ENCODE results near the gene ANKDD1A. TPM values are rescaled to one million over a fixed set of nuclear protein-coding genes. Genes with fewer than 3 reads are reported as not detected.

Gene ANKDD1A
- total RNA-seq, result 1.5 and 2.0 TPM in 2 replicates

DNA sequence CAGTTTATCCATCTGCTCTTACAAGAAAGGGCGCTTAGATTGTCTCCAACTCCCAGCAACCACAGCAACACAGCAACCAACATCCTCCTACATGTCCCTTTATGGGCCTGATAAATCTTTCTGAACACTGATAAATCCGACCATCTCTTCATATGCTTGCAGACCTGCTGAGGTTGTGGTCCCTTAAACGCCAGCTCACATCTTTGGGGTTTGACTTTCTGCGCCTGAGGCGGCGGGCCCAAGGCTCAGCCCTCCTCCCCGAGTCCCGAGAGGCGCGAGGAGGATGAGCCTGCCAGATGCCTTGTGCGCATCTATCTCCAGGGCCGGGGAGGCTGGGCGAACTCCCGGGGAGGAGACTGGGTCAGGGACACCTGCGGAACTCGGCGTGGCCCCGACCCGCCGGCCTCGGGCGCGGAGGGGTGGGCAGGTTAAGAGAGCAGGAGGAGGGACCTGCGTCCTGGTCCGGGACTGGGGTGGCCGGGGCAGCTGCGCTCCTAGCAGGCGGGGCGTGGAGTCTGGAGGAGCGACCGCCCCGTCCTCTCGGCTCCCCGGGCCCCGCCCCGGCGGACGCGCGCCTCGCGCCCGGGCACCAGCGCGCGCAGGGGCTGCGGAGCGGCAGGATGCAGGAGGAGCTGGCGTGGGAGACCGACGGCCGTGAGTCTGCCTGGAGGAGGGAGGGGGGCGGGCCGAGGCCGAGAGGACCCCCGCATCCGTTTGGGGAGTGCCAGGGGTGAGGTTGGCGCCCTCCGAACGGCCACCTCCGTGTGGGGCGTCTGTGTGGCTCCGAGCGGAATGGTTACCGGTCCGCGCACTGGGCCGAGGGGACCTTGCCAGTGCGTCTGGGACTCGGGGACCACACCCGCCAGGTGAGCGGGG, at the start of gene ANKDD1A:
TSS of gene ANKDD1A (plus strand) at position 592 of the 876 bp plus-strand sequence. CDS start at position 621, 29 bp downstream.

DNA sequence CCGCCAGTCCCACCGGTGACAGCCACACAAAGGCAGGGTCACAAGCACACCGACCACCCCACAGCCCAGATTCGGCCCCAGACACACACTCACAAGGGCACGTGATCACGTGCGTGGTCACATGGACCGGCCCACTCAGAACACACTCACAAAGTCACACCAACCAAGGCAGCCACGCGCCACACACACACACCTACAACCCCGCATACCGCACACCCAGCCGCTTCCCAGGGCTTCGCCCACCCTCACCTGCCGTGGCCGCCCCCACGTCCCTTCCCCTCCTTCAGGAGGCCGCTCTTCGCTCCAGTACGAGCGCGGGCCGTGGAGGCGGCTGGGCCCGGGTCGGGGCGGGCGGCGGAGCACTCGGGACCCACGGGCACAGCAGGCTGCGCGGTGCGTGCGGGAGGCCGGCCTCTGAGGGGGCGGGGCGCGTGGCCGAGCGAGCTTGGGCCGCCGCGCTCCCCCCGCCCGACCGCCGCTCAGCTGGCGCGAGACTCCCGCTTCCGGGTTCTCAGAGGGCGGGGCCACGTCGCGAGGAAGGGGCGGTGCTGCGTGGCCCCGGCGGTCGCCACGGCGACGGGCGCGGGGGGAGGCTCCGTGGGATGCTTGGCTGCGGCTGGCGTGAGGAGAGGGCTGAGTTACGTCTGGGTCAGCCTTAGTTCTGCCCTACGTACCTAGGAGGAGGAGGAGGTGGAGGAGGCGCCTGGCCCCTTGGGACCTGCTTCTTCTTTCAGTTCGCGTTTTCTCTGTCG, 77.9 kb downstream of the ANKDD1A start, which contains the start of gene SPG21:
TSS of gene SPG21 (minus strand) at position 499 of the 752 bp plus-strand sequence. CDS start 6,345 bp downstream, outside the sequence.

Other genes with a start within 250 kb of the ANKDD1A start
- gene RBPMS2, start 136.3 kb upstream of the ANKDD1A start, total RNA-seq, result 0.13 and 0.65 TPM in 2 replicates
- gene PIF1, start 86.3 kb upstream of the ANKDD1A start, total RNA-seq, result 19.4 and 24.7 TPM in 2 replicates
- gene PLEKHO2, start 70.0 kb upstream of the ANKDD1A start, total RNA-seq, result 17.3 and 24.8 TPM in 2 replicates
- 81.4 and 85.4 TPM in 2 replicates for gene SPG21, start 78.0 kb downstream of the ANKDD1A start, total RNA-seq
- gene MTFMT, start 117.7 kb downstream of the ANKDD1A start, total RNA-seq, result 23.9 and 30.0 TPM in 2 replicates
- gene SLC51B, start 133.5 kb downstream of the ANKDD1A start, total RNA-seq, result not detected in 2 replicates
- not detected in 2 replicates for gene RASL12, start 156.1 kb downstream of the ANKDD1A start, total RNA-seq
- gene KBTBD13, start 164.8 kb downstream of the ANKDD1A start, total RNA-seq, result not detected in 2 replicates
- gene UBAP1L, start 203.3 kb downstream of the ANKDD1A start, total RNA-seq, result 1.9 and 2.2 TPM in 2 replicates
- 21.8 and 27.4 TPM in 2 replicates for gene PDCD7, start 221.9 kb downstream of the ANKDD1A start, total RNA-seq

Measured in thoracic aorta endothelial cell (primary cell).